Fibroblast of pulmonary artery (primary cell): ENCODE data around the gene RFX5.
"Not testable (repeated sequence)": the region's sequence is repeated elsewhere in the genome, so short reads cannot be mapped to it uniquely, and the experiment has no call there.

Experiments
- DNase-seq: peaks from one replicate; pipeline ENCODE4 v3.0.0-alpha.2; 2010; ENCODE audit warnings: low read depth
- H3K4me3 ChIP-seq: replicated peaks from 2 replicates; pipeline ENCODE4 v1.5.1; 2011; ENCODE audit warnings: low read depth, mild to moderate bottlenecking, control low read depth, low read length, moderate library complexity
- CTCF ChIP-seq: IDR thresholded peaks from 2 replicates; pipeline ENCODE4 v1.5.1; 2011; ENCODE audit warnings: mild to moderate bottlenecking, control low read depth, low read length, inconsistent platforms; ENCODE audit errors: missing control alignments

Gene RFX5

GRCh38 chr1:151356696-151357095 is 9.6 kb upstream of the RFX5 start:
- no peak overlapping the region for H3K4me3 ChIP-seq
- DNase-seq = no peak
- no peak for TF ChIP-seq CTCF

DNA sequence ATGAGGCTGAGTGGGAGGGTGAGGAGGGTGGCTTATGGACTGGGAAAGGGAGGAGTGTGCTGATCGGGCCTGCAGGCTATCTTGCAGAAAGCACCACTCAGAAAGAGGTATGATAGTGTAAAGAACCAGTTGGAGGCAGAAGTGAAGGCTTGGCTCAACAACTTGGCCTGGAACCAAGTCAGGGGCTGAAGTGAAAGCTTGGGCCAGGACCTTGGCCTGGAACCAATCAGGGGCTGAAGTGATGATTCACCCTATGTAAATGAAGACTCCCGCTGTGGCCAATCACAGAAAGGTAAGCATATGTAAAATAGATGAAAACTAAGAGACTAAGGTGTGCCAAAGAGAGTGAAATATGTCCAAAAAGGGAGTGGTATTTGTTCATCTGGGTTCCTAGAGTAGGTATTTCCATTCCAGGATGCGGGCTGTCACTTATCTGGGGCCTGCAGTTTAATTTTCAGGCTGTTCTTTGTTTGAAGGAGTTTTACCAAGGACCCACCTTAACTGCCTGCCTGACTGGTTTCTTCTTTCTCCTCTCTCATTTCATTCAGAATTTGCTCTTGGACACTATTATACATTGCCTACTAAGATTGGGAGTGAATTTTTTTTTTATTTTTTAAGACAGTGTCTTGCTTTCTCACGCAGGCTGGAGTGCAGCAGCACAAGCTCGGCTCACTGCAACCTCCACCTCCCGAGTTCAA is 5.1 kb upstream of the RFX5 start:
- DNase-seq = peak; percentile 65
- no peak for TF ChIP-seq CTCF
- no peak overlapping the region for H3K4me3 ChIP-seq

GRCh38 chr1:151350323-151350722 is 3.3 kb upstream of the RFX5 start:
- not testable (repeated sequence) for DNase-seq, H3K4me3 ChIP-seq

- peak overlapping the region; percentile 74 for H3K4me3 ChIP-seq
- no peak for TF ChIP-seq CTCF
- DNase-seq = no peak
Observed at GRCh38 chr1:151347523-151348246, 633 bp upstream of the RFX5 start.

DNA sequence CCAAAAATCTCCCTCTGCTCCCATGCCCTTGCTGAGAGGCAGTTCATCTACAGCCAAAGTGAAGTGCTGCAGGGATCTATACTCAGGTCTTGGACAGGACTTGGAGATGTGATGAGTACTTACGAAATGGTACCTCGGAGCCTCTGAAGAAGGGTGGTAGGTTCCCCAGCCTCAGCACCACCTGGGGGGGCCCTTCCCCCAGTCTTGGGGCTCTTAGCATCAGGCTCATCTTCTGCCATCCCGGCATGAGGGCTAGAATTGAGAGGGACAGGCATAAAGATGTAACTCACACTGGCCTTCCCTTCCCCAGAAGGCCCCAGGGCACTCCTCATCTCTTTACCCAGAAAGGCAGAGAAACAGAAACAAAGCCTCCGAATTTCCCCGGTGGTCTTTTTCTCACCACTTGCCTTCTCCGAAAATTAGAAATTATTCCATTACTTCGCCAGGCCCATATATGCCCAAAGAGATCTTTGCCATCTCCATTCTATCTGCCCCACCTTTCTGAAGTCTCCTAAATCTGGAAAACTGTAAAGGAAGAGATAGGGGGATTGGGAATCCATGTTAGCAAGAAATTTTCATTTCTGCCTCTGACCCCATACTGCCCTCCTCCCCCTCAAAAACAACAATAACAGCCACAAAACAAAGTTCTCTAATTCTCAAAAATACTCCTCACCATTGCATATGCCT is 827 bp downstream of the RFX5 start:
- TF ChIP-seq CTCF = no peak
- H3K4me3 ChIP-seq = peak overlapping the region; percentile 74
- DNase-seq = no peak

GRCh38 chr1:151344291-151344690 is 2.8 kb downstream of the RFX5 start:
- TF ChIP-seq CTCF = no peak
- DNase-seq = no peak
- H3K4me3 ChIP-seq = no peak overlapping the region

- no peak for TF ChIP-seq CTCF
- DNase-seq = no peak
- no peak overlapping the region for H3K4me3 ChIP-seq
Observed at GRCh38 chr1:151343587-151343986, 3.5 kb downstream of the RFX5 start.
